GM21576 (cell line): ENCODE results near the gene PLCD4.

Source experiments
- ATAC-seq: cut with Tn5 transposase; IDR thresholded peaks from one replicate; pipeline ENCODE4 v1.9.1; 2021; ENCODE audit warnings: mild to moderate bottlenecking, moderate library complexity; ENCODE audit not compliant: unreplicated experiment

Gene PLCD4

DNA sequence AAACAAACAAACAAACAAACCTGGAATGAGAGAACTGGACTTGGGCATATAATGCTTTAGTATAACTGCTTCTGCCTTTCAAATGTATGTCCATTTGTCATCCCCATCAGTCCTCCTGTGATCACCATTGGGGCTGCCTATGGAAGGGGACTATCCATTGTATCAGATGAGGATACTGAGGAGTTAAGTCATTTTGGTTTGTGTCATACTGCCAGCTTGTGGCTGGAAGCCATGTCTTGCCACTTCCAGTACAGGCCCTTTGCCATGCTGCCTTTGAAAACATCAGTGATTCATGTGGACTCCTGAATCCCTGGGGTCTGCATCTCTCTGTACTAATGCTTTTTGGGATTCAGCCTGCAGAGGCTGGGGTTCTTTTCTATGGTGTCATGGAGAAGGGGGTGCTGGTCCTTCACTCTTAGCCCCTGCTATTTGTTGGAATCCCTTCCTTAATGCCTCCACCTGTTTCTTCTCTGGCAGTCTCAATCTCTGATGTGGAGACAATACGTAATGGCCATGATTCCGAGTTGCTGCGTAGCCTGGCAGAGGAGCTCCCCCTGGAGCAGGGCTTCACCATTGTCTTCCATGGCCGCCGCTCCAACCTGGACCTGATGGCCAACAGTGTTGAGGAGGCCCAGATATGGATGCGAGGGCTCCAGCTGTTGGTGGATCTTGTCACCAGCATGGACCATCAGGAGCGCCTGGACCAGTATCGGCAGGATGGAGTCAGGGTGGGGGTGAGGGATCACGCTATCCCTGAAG lies 10.6 kb downstream of the PLCD4 start:
- no peak for ATAC-seq

DNA sequence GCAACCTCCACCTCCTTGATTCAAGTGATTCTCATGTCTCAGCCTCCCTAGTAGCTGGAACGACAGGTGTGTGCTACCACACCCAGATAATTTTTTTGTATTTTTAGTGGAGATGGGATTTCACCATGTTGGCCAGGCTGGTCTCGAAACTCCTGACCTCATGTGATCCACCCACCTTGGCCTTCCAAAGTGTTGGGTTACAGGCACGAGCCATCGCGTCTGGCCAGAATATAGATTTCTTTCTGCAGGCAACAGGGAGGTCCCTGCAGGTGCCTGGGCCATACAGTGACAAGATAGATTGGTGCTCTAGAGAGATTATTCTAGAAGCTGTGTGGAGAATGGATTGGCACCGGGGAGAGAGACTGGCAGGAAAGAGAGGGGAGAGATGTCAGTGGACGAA lies 13.3 kb downstream of the PLCD4 start:
- ATAC-seq: no peak

- no peak for ATAC-seq
Observed at GRCh38 chr2:218622606-218623365, 15.1 kb downstream of the PLCD4 start.

DNA sequence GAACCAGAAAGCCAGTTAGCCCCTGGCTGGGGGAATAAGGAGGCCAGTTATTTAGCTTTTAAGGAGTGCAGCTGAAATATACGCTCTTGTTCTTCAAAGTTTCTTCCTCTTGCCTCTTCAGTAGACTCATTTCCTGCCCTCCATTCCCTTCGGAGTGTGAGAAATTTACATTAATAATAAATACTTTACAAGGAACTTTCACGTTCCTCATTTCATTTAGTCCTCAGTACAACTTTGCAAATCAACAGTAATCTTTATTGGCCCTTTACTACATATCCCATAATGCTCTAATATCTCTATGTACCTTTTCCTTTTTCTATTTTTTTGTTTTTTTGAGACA lies 15.6 kb downstream of the PLCD4 start:
- no peak for ATAC-seq

GRCh38 chr2:218626369-218626768 lies 18.7 kb downstream of the PLCD4 start:
- no peak for ATAC-seq

- no peak for ATAC-seq
Observed at GRCh38 chr2:218627939-218628338, 20.2 kb downstream of the PLCD4 start.

DNA sequence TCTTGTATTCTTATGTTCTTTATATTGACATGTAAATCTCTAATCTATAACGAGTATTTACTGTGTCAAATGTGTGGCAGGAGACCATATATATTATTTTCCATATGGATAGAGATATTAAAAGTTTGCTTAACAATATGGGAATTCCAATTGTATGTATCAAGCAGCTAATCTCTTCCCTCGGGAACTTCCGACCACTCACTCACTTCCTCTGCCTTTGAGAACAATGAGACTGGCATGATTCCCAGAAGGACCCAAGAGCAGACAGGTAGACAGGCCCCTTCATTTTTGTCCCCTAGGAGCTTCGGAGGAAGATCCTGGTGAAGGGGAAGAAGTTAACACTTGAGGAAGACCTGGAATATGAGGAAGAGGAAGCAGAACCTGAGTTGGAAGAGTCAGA lies 24.1 kb downstream of the PLCD4 start:
- ATAC-seq: no peak

DNA sequence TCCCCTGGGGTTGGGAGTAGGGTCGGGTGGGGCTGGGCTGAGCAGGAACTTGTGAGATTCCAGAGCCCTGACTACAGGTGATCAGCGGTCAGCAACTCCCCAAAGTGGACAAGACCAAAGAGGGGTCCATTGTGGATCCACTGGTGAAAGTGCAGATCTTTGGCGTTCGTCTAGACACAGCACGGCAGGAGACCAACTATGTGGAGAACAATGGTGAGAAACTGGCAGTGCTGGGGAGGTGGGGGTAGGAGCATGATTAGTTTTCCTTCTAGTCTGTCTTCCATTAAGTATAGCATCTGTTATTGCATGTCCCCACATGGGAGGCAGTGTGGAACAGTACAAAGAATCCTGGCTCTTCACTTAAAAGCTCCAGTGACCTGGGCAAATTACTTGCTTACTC lies 28.0 kb downstream of the PLCD4 start:
- ATAC-seq: no peak

GRCh38 chr2:218638372-218638771 lies 30.7 kb downstream of the PLCD4 start:
- no peak for ATAC-seq

- no peak for ATAC-seq
Observed at GRCh38 chr2:218642121-218642656, 34.5 kb downstream of the PLCD4 start.

GRCh38 chr2:218642786-218643185 lies 35.1 kb downstream of the PLCD4 start:
- ATAC-seq: no peak

DNA sequence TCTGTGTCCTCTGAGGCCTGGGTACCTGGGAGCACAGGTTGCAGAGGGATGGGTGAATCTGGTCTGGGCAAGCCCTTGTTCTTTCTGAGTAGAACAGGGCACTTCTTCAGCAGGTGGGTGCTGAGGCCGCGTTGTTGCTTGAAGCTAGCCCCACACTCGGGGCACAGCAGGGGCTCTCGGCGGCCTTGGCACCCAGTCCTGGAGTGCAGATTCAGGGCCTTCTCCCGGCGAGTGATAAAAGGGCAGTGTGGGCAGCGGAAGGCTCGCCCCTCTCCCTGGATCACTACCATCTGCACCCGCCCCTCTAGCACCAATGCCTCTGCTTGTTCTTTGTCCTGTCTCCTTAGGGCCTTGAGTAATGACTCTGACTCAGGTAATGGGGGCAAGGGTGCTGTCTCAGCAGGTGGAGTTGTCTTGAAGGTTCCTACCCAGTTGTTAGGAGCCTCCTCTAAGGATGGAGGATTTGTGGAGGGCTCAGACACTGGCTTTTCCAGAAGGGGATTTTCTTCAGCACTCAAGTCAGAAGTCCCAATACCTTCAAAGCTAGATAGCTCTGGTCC lies 36.1 kb downstream of the PLCD4 start:
- no peak for ATAC-seq

DNA sequence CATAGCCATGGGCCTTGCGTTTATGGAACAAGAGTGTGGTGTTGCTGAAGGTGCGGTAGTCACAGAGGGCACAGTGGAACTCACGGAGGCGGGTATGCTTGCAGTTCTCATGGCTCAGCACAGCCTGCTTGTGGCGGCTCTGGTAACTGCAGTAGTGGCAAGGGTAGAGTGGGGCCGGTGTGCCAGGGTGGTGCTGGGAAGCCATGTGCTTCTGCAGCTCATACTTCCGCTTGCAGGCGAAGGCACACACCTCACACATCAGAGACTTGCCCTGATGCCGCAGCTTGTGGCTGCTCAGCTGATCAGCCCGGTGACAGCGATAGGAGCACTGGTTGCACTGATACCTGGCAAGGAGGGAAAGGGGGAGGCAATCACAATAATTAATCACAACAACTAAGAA lies 37.0 kb downstream of the PLCD4 start:
- no peak for ATAC-seq

- no peak for ATAC-seq
Observed at GRCh38 chr2:218645126-218645525, 37.4 kb downstream of the PLCD4 start.

GRCh38 chr2:218648088-218648786 lies 40.5 kb downstream of the PLCD4 start:
- no peak for ATAC-seq

DNA sequence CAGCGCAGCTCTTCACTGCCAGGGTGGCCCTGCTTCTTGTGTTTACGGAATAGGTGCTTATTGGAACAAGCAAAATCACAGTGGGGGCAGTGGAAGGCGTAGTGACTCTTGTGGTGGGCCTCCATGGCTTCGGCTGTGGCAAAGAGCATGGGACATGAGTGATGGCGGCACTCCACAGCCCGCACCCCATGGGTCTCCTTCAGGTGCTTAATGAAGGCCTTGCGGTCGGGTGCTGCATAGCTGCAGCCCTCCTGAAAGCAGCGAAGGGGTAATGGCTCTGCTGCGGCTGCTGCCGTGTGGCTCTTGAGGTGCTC lies 41.0 kb downstream of the PLCD4 start:
- ATAC-seq: no peak

- ATAC-seq: no peak
Observed at GRCh38 chr2:218655751-218656150, 48.1 kb downstream of the PLCD4 start.

DNA sequence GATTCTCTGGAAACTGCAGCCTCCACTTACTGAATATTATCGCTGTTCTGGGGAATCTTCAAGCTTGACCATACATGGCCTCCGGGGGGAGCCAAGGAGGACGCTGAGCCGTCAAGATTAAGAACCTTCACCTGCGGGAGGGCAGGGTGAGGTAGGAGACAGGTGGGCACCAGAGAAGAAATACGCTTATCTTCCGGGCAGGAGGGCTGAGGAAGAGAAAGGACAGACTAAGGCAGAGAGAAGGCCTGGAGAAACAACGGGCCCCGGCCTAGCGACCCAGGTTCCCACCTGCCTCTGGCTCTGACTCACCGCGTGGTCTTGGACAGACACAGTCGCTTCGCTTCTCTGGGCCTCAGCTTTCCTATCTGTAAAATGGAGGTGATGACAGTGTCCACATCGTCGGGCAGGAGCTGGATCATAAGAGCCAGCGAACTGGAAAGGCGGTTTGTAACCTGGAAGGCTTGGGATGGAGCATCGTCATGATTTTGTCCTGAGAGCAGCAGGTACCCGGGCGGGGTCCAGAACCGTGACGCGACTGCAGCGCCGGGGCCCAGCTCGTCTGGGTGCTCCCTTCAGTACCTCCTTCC lies 51.1 kb downstream of the PLCD4 start:
- peak; percentile 42 for ATAC-seq

DNA sequence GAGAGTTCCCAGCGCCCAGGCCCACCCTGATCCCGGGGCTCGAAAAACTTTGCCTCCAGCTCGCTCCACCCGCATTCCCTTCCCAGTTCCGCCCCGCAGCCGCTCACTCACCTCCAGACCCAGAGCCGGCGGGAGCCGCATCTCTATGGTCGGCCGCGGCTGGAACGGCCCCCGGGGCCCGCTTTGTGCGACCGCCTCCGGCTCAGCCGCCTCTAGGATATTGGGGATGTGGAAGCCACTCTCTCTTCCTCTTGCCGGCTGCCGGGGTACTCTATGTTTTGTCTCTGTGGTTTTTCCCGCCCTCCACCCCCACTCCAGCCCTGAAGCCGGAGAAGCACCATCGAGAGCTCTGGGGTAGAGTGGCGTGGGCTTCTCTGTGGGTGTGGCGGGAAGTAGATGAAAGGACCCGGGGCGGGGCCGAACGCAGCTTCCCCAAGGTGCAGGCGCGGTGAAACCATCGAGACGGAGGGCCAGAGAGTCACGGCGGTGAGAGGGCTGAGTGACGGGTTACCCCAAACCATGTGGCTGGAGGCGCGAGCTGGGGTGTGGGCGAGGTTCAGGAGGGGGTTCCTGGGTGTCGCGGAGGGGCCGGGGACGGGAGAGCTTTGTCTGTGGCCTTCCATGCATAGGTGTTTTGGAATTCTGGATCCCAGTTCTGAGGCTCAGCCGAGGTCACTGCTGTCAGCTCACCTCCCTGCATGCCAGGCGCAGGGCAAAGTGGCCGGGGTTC lies 51.7 kb downstream of the PLCD4 start, which contains the start of the genes BCS1L and ZNF142:
Gene BCS1L, plus strand, starts transcription at position 426 of the 730 bp plus-strand sequence. CDS start 1,305 bp downstream, outside the sequence.
Gene ZNF142, minus strand, starts transcription at position 366 of the 730 bp plus-strand sequence. CDS start 3,194 bp downstream, outside the sequence.
- ATAC-seq: peak; percentile 94

- no peak for ATAC-seq
Observed at GRCh38 chr2:218659988-218660358, 52.3 kb downstream of the PLCD4 start.
